ENCODE results near the gene RSPO4.

DNA sequence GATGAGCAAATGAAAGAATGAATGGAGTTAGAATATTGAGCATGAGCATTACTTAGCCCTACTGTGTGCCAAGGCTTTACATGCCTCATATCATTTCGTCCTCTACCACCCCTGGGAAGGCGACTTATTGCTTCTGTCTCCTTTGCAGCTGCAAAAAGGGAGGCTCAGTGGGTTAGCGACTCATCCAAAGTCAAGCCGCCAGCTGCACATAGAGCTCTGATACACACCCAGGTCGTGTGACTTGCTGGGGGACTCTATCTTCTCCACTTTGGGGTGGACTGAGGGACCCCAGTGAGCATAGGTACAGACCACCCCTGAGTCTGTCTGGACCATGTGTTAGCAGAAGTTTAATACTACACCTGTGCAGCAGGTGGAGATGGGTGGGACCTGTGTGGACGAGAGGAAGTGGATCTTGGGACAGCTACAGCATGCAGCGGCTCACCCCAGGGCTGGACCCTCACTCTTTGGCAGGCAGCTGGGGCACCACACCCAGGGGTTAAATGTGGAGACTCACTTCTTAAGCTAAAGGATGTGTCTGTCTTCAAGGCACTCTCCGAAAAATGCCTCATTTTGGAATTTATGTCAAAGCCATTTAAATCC is 49.8 kb downstream of the RSPO4 start:
- TF ChIP-seq POLR2AphosphoS5 (IDR thresholded peaks at IDR 0.05) (no peak), POLR2A (IDR thresholded peaks at IDR 0.05) (no peak)
- TF ChIP-seq, protein P1, sequence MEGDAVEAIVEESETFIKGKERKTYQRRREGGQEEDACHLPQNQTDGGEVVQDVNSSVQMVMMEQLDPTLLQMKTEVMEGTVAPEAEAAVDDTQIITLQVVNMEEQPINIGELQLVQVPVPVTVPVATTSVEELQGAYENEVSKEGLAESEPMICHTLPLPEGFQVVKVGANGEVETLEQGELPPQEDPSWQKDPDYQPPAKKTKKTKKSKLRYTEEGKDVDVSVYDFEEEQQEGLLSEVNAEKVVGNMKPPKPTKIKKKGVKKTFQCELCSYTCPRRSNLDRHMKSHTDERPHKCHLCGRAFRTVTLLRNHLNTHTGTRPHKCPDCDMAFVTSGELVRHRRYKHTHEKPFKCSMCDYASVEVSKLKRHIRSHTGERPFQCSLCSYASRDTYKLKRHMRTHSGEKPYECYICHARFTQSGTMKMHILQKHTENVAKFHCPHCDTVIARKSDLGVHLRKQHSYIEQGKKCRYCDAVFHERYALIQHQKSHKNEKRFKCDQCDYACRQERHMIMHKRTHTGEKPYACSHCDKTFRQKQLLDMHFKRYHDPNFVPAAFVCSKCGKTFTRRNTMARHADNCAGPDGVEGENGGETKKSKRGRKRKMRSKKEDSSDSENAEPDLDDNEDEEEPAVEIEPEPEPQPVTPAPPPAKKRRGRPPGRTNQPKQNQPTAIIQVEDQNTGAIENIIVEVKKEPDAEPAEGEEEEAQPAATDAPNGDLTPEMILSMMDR (IDR thresholded peaks at IDR 0.05), result no peak
